Vagina (tissue), 2 donors: ENCODE measurements around the gene ADAP2.

Experiments used
- POLR2A ChIP-seq, 2 donors: fragments of 450-650 bp; IDR thresholded peaks; one replicate each; pipeline ENCODE4 v1.6.1; 2017; ENCODE audit warnings: antibody characterized with exemption in 2 of 2, mild to moderate bottlenecking in 2 of 2, moderate library complexity in 2 of 2
- TF ChIP-seq, protein P1 (sequence below), 3 experiments: fragments of 450-650 bp in 2 of 3; fragments of 200-600 bp in 1 of 3; sonication (generic) in 1 of 3; IDR thresholded peaks; one replicate each; pipeline ENCODE4 v1.5.1; 2017 to 2019; ENCODE audit warnings: antibody characterized with exemption in 3 of 3, mild to moderate bottlenecking in 2 of 3, moderate library complexity in 2 of 3

DNA sequence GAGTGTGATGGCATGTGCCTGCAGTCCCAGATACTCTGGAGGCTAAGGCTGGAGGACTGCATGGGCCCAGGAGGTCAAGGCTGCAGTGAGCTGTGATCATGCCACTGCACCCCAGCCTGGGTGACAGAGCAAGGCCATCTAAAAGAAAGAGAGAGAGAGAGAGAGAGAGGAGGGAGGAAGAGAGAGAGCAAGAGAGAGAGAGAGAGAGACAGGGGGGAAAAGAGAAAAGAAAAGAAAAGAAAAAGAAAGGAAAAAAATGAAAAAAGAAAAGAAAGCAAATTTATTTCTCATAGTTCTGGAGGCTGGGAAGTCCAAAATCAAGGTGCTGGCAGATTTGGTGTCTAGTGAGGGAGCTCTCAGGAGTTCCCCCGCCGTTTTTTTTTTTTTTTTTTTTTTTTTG lies 82.4 kb downstream of the ADAP2 start:
- TF ChIP-seq, protein P1, sequence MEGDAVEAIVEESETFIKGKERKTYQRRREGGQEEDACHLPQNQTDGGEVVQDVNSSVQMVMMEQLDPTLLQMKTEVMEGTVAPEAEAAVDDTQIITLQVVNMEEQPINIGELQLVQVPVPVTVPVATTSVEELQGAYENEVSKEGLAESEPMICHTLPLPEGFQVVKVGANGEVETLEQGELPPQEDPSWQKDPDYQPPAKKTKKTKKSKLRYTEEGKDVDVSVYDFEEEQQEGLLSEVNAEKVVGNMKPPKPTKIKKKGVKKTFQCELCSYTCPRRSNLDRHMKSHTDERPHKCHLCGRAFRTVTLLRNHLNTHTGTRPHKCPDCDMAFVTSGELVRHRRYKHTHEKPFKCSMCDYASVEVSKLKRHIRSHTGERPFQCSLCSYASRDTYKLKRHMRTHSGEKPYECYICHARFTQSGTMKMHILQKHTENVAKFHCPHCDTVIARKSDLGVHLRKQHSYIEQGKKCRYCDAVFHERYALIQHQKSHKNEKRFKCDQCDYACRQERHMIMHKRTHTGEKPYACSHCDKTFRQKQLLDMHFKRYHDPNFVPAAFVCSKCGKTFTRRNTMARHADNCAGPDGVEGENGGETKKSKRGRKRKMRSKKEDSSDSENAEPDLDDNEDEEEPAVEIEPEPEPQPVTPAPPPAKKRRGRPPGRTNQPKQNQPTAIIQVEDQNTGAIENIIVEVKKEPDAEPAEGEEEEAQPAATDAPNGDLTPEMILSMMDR (IDR thresholded peaks at IDR 0.05): no peak
- no peak for TF ChIP-seq POLR2A (IDR thresholded peaks at IDR 0.05)
